NAMALWA (cell line): Measurements from ENCODE around the gene HTRA1.
A peak's percentile ranks its signal among the peaks of the same experiment; 100 is the strongest.

Experiments
- DNase-seq: peaks from one replicate; pipeline ENCODE4 v3.0.0-alpha.2; 2015; ENCODE audit warnings: low spot score

HTRA1 gene

GRCh38 chr10:122461367-122461728 is at the start of gene HTRA1:
HTRA1 (plus strand) TSS chr10:122461553; CDS start chr10:122461653, 100 bp downstream.
- no peak for DNase-seq

GRCh38 chr10:122413327-122413726 is 48.0 kb upstream of the HTRA1 start:
- no peak for DNase-seq

- DNase-seq, result no peak
Measured at GRCh38 chr10:122417667-122418066, 43.7 kb upstream of the HTRA1 start.

GRCh38 chr10:122419016-122419415 is 42.3 kb upstream of the HTRA1 start:
- no peak for DNase-seq

GRCh38 chr10:122419876-122420623 is 41.3 kb upstream of the HTRA1 start:
- DNase-seq, result no peak

- no peak for DNase-seq
Measured at GRCh38 chr10:122420624-122421007, 40.7 kb upstream of the HTRA1 start.

GRCh38 chr10:122421054-122421625 is 40.2 kb upstream of the HTRA1 start:
- no peak for DNase-seq

- DNase-seq, result no peak
Measured at GRCh38 chr10:122421742-122422141, 39.6 kb upstream of the HTRA1 start.

GRCh38 chr10:122422266-122422989 is 38.9 kb upstream of the HTRA1 start:
- no peak for DNase-seq

GRCh38 chr10:122424059-122424458 is 37.3 kb upstream of the HTRA1 start:
- no peak for DNase-seq

GRCh38 chr10:122426829-122427228 is 34.5 kb upstream of the HTRA1 start:
- no peak for DNase-seq

GRCh38 chr10:122427280-122427679 is 34.1 kb upstream of the HTRA1 start:
- DNase-seq, result no peak

- peak; percentile 69 for DNase-seq
Measured at GRCh38 chr10:122435212-122435827, 26.0 kb upstream of the HTRA1 start.

GRCh38 chr10:122441961-122442360 is 19.4 kb upstream of the HTRA1 start:
- DNase-seq, result no peak

GRCh38 chr10:122445469-122445868 is 15.9 kb upstream of the HTRA1 start:
- no peak for DNase-seq

GRCh38 chr10:122445904-122446303 is 15.4 kb upstream of the HTRA1 start:
- DNase-seq, result no peak

GRCh38 chr10:122446668-122447423 is 14.5 kb upstream of the HTRA1 start:
- no peak for DNase-seq

- DNase-seq, result no peak
Measured at GRCh38 chr10:122448600-122448999, 12.8 kb upstream of the HTRA1 start.

GRCh38 chr10:122449153-122449552 is 12.2 kb upstream of the HTRA1 start:
- no peak for DNase-seq

GRCh38 chr10:122450353-122450990 is 10.9 kb upstream of the HTRA1 start:
- no peak for DNase-seq

- no peak for DNase-seq
Measured at GRCh38 chr10:122454071-122454470, 7.3 kb upstream of the HTRA1 start.
